SU-DHL-6 (cell line): ENCODE results near the gene SMCHD1.

ENCODE experiments used
- H2AFZ ChIP-seq: fragments of 200-600 bp; sonication (generic); 2 replicates; pipeline ENCODE4 v1.6.1; 2014; ENCODE audit warnings: low read depth, mild to moderate bottlenecking, moderate library complexity, mixed read lengths, antibody characterized with exemption, low read length; ENCODE audit not compliant: severe bottlenecking
- H3F3A ChIP-seq: fragments of 200-600 bp; shearing (Covaris generic); 2 replicates; pipeline ENCODE4 v1.6.0; 2016; ENCODE audit warnings: antibody characterized with exemption, mild to moderate bottlenecking; ENCODE audit not compliant: insufficient read depth
- H3K27ac ChIP-seq: fragments of 200-600 bp; sonication (generic); 2 replicates; pipeline ENCODE4 v1.5.1; 2016; ENCODE audit warnings: low read depth, mild to moderate bottlenecking, low read length, moderate library complexity, mixed read lengths
- H3K27me3 ChIP-seq: fragments of 200-600 bp; sonication (generic), shearing (Covaris generic); 2 replicates; pipeline ENCODE4 v1.6.0; 2014; ENCODE audit warnings: mild to moderate bottlenecking, low read length
- H3K36me3 ChIP-seq: fragments of 200-600 bp; sonication (generic); 2 replicates; pipeline ENCODE4 v1.6.1; 2014; ENCODE audit warnings: mild to moderate bottlenecking, low read length, mixed read lengths
- H3K4me2 ChIP-seq: fragments of 300-600, 200-600 bp; shearing (Covaris generic), sonication (generic); 2 replicates; pipeline ENCODE4 v1.6.0; 2014; ENCODE audit warnings: low read length, low read depth, mild to moderate bottlenecking; ENCODE audit not compliant: poor library complexity, severe bottlenecking
- H3K4me3 ChIP-seq: fragments of 200-600 bp; sonication (generic); 2 replicates; pipeline ENCODE4 v1.5.1; 2014; ENCODE audit warnings: antibody characterized with exemption, low read length, mild to moderate bottlenecking, mixed read lengths; ENCODE audit not compliant: insufficient read depth, poor library complexity, severe bottlenecking
- H3K79me2 ChIP-seq: fragments of 200-600 bp; sonication (generic); 2 replicates; pipeline ENCODE4 v1.6.1; 2014; ENCODE audit warnings: mild to moderate bottlenecking, low read length, moderate library complexity; ENCODE audit not compliant: insufficient read depth
- H3K9ac ChIP-seq: fragments of 200-600 bp; sonication (generic); 2 replicates; pipeline ENCODE4 v1.7.0; 2014; ENCODE audit warnings: mild to moderate bottlenecking, low read length
- H3K9me2 ChIP-seq: fragments of 200-600 bp; sonication (generic); replicated peaks from 2 replicates; pipeline ENCODE4 v1.6.1; 2014; ENCODE audit warnings: low read length; ENCODE audit not compliant: insufficient read depth
- H3K9me3 ChIP-seq: fragments of 200-600 bp; sonication (generic); 2 replicates; pipeline ENCODE4 v1.6.1; 2014; ENCODE audit warnings: low read length, mixed read lengths; ENCODE audit not compliant: insufficient read depth
- H4K20me1 ChIP-seq: fragments of 200-600 bp; sonication (generic); 2 replicates; pipeline ENCODE4 v1.6.1; 2014; ENCODE audit warnings: low read depth, mild to moderate bottlenecking, antibody characterized with exemption, low read length, moderate library complexity, mixed read lengths
- CTCF ChIP-seq: fragments of 200-600 bp; sonication (generic); IDR thresholded peaks from one replicate; pipeline ENCODE4 v1.5.1; 2017; ENCODE audit warnings: antibody characterized with exemption, mild to moderate bottlenecking, low read length, moderate library complexity; ENCODE audit not compliant: insufficient read depth, poor library complexity, severe bottlenecking
- EZH2phosphoT487 ChIP-seq: fragments of 200-600 bp; sonication (generic), shearing (Covaris generic); conservative IDR thresholded peaks from 2 replicates; pipeline ENCODE4 v1.6.1; 2018; ENCODE audit warnings: mild to moderate bottlenecking, antibody characterized with exemption, low read length, moderate library complexity, mixed read lengths

SMCHD1 gene

GRCh38 chr18:2716394-2717326, 61.1 kb downstream of the SMCHD1 start:
- Histone ChIP-seq H3K27ac (no peak overlapping the region), H3K79me2 (peaks cover 30% of the 10 kb centered on the region), H3F3A (no peaks in the 10 kb centered on the region), H2AFZ (no peak overlapping the region), H4K20me1 (no peaks in the 10 kb centered on the region; the same call in none of the 2 replicates), H3K36me3 (peaks cover 52% of the 10 kb centered on the region), H3K27me3 (no peaks in the 10 kb centered on the region), H3K9me3 (no peaks in the 10 kb centered on the region), H3K9ac (no peak overlapping the region), H3K4me2 (no peak overlapping the region), H3K9me2 (no peaks in the 10 kb centered on the region), H3K4me3 (no peak overlapping the region)
- TF ChIP-seq CTCF = no peak
- no peak for TF ChIP-seq EZH2phosphoT487

GRCh38 chr18:2717407-2717806, 61.9 kb downstream of the SMCHD1 start:
- TF ChIP-seq CTCF = no peak
- no peak for TF ChIP-seq EZH2phosphoT487
- Histone ChIP-seq H3K27ac (no peak overlapping the region), H3K79me2 (peaks cover 30% of the 10 kb centered on the region)

GRCh38 chr18:2719040-2719439, 63.5 kb downstream of the SMCHD1 start:
- peaks cover 22% of the 10 kb centered on the region for H3K79me2 ChIP-seq
- no peak overlapping the region for H3K4me2 ChIP-seq
- H2AFZ ChIP-seq = no peak overlapping the region
- H3K27me3 ChIP-seq = no peaks in the 10 kb centered on the region
- H3K36me3 ChIP-seq = peaks cover 54% of the 10 kb centered on the region
- H3K9me2 ChIP-seq = no peaks in the 10 kb centered on the region
- H3K9ac ChIP-seq = no peak overlapping the region
- no peaks in the 10 kb centered on the region for H3F3A ChIP-seq
- no peaks in the 10 kb centered on the region; the same call in 1 of the 2 replicates for H4K20me1 ChIP-seq
- no peaks in the 10 kb centered on the region for H3K9me3 ChIP-seq
- no peak overlapping the region for H3K27ac ChIP-seq
- TF ChIP-seq EZH2phosphoT487 (no peak), CTCF (no peak)
- no peak overlapping the region for H3K4me3 ChIP-seq

More at GRCh38 chr18:2717407-2717806, 61.9 kb downstream of the SMCHD1 start:
- Histone ChIP-seq H3K9me2 (no peaks in the 10 kb centered on the region), H4K20me1 (no peaks in the 10 kb centered on the region; the same call in none of the 2 replicates), H3K36me3 (peaks cover 55% of the 10 kb centered on the region), H3K27me3 (no peaks in the 10 kb centered on the region), H3K4me2 (no peak overlapping the region), H3K4me3 (no peak overlapping the region), H3F3A (no peaks in the 10 kb centered on the region), H3K9me3 (no peaks in the 10 kb centered on the region), H3K9ac (no peak overlapping the region), H2AFZ (no peak overlapping the region)
